H1 (cell line): ENCODE data around the gene EPS8. TPM values are rescaled to one million over a fixed set of nuclear protein-coding genes. Genes with fewer than 3 reads are reported as not detected.

Experiments
- CREB1 ChIP-seq: IDR thresholded peaks from 2 replicates; pipeline ENCODE4 v1.6.1; 2012; ENCODE audit warnings: inconsistent platforms
- EZH2 ChIP-seq: fragments of 200-600 bp; sonication (generic); IDR thresholded peaks from 2 replicates; pipeline ENCODE4 v1.7.1; 2012; ENCODE audit warnings: low read depth, mild to moderate bottlenecking, moderate library complexity, low read length, inconsistent platforms; ENCODE audit not compliant: severe bottlenecking
- PHF8 ChIP-seq: fragments of 200-600 bp; sonication (generic); conservative IDR thresholded peaks from 2 replicates; pipeline ENCODE4 v1.7.1; 2012; ENCODE audit warnings: low read depth, mild to moderate bottlenecking, inconsistent platforms, low read length, moderate library complexity
- SIRT6 ChIP-seq: IDR thresholded peaks from one replicate; pipeline ENCODE4 v1.7.1; 2012; ENCODE audit warnings: low read length, inconsistent platforms
- TAF7 ChIP-seq: optimal IDR thresholded peaks from 2 replicates; pipeline ENCODE3; 2011; ENCODE audit warnings: low read depth, mild to moderate bottlenecking, inconsistent platforms, low read length, moderate library complexity, borderline replicate concordance
- TEAD4 ChIP-seq: IDR thresholded peaks from 2 replicates; pipeline ENCODE4 v1.6.1; 2012; ENCODE audit warnings: low read depth, low read length, inconsistent platforms, mixed read lengths
- polyA plus RNA-seq, 7 experiments: library from polyadenylated mRNA; depleted of rRNA in 3 of 7; stranded (reverse) in 5 of 7; unstranded in 2 of 7; fragments of >200 nt in 5 of 7; fragments of 200-250 nt in 2 of 7; gene quantifications; 1 replicate in 5 of 7; 2 replicates in 1 of 7; 4 replicates in 1 of 7; pipeline versions ENCODE4 v1.2.1 to v1.2.3, GENCODE V29; 2011 to 2013; ENCODE audit warnings: missing spikeins in 2 of 7, mixed read lengths in 2 of 7
- total RNA-seq: library from RNA; stranded (reverse); fragmentation: NEBNext Ultra II Directional; extraction: Animal tissue kit (Norgen Biotek cat#: 25700); gene quantifications from 2 replicates; pipeline ENCODE4 v1.2.1, GENCODE V29; 2021
- TF ChIP-seq, protein P1 (sequence below): fragments of 300-600 bp; sonication (generic); IDR thresholded peaks from 2 replicates; pipeline ENCODE4 v1.7.1; 2012; ENCODE audit warnings: low read length, moderate library complexity, mild to moderate bottlenecking, inconsistent platforms; ENCODE audit not compliant: insufficient replicate concordance
- TF ChIP-seq, protein P2 (sequence below), 3 experiments: IDR thresholded peaks; 1 replicate in 2 of 3; 2 replicates in 1 of 3; pipeline versions ENCODE4 v1.5.1 to v1.6.1; 2011; ENCODE audit warnings: low read length in 3 of 3, mild to moderate bottlenecking in 3 of 3, inconsistent platforms in 2 of 3, low read depth in 1 of 3, moderate library complexity in 1 of 3; ENCODE audit not compliant: insufficient read depth in 1 of 3; ENCODE audit errors: control extremely low read depth in 1 of 3

EPS8 gene
- total and polyA plus RNA-seq, 2 of the 8 experiments (the other 6 are each of a cell fraction or from before 2014, with no cell fraction given): 3.0 to 4.6 TPM

DNA sequence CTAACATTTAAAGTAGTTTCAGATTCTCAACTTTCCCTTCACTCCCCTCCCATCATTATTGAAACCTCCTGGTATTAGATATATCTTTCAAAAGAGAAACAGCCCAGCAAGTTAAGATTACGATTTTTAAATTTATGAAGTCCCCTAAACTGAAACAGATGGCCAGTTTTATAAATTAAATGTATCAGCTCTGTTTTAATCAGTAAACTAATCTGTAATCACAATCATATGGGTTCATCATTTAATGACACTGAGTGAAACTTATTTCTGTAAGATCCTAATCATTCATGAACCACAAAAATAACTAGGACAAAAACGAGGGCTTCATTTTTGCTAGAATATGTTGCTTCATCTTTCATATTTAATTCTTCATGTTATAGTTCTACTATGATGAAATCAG, 137.8 kb downstream of the EPS8 start (continued):
- TF ChIP-seq, protein P1, sequence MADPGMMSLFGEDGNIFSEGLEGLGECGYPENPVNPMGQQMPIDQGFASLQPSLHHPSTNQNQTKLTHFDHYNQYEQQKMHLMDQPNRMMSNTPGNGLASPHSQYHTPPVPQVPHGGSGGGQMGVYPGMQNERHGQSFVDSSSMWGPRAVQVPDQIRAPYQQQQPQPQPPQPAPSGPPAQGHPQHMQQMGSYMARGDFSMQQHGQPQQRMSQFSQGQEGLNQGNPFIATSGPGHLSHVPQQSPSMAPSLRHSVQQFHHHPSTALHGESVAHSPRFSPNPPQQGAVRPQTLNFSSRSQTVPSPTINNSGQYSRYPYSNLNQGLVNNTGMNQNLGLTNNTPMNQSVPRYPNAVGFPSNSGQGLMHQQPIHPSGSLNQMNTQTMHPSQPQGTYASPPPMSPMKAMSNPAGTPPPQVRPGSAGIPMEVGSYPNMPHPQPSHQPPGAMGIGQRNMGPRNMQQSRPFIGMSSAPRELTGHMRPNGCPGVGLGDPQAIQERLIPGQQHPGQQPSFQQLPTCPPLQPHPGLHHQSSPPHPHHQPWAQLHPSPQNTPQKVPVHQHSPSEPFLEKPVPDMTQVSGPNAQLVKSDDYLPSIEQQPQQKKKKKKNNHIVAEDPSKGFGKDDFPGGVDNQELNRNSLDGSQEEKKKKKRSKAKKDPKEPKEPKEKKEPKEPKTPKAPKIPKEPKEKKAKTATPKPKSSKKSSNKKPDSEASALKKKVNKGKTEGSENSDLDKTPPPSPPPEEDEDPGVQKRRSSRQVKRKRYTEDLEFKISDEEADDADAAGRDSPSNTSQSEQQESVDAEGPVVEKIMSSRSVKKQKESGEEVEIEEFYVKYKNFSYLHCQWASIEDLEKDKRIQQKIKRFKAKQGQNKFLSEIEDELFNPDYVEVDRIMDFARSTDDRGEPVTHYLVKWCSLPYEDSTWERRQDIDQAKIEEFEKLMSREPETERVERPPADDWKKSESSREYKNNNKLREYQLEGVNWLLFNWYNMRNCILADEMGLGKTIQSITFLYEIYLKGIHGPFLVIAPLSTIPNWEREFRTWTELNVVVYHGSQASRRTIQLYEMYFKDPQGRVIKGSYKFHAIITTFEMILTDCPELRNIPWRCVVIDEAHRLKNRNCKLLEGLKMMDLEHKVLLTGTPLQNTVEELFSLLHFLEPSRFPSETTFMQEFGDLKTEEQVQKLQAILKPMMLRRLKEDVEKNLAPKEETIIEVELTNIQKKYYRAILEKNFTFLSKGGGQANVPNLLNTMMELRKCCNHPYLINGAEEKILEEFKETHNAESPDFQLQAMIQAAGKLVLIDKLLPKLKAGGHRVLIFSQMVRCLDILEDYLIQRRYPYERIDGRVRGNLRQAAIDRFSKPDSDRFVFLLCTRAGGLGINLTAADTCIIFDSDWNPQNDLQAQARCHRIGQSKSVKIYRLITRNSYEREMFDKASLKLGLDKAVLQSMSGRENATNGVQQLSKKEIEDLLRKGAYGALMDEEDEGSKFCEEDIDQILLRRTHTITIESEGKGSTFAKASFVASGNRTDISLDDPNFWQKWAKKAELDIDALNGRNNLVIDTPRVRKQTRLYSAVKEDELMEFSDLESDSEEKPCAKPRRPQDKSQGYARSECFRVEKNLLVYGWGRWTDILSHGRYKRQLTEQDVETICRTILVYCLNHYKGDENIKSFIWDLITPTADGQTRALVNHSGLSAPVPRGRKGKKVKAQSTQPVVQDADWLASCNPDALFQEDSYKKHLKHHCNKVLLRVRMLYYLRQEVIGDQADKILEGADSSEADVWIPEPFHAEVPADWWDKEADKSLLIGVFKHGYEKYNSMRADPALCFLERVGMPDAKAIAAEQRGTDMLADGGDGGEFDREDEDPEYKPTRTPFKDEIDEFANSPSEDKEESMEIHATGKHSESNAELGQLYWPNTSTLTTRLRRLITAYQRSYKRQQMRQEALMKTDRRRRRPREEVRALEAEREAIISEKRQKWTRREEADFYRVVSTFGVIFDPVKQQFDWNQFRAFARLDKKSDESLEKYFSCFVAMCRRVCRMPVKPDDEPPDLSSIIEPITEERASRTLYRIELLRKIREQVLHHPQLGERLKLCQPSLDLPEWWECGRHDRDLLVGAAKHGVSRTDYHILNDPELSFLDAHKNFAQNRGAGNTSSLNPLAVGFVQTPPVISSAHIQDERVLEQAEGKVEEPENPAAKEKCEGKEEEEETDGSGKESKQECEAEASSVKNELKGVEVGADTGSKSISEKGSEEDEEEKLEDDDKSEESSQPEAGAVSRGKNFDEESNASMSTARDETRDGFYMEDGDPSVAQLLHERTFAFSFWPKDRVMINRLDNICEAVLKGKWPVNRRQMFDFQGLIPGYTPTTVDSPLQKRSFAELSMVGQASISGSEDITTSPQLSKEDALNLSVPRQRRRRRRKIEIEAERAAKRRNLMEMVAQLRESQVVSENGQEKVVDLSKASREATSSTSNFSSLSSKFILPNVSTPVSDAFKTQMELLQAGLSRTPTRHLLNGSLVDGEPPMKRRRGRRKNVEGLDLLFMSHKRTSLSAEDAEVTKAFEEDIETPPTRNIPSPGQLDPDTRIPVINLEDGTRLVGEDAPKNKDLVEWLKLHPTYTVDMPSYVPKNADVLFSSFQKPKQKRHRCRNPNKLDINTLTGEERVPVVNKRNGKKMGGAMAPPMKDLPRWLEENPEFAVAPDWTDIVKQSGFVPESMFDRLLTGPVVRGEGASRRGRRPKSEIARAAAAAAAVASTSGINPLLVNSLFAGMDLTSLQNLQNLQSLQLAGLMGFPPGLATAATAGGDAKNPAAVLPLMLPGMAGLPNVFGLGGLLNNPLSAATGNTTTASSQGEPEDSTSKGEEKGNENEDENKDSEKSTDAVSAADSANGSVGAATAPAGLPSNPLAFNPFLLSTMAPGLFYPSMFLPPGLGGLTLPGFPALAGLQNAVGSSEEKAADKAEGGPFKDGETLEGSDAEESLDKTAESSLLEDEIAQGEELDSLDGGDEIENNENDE: no peak
- TF ChIP-seq TAF7 (no peak), SIRT6 (no peak), CREB1 (no peak), PHF8 (no peak), TEAD4 (no peak), EZH2 (no peak)
- TF ChIP-seq, protein P2, sequence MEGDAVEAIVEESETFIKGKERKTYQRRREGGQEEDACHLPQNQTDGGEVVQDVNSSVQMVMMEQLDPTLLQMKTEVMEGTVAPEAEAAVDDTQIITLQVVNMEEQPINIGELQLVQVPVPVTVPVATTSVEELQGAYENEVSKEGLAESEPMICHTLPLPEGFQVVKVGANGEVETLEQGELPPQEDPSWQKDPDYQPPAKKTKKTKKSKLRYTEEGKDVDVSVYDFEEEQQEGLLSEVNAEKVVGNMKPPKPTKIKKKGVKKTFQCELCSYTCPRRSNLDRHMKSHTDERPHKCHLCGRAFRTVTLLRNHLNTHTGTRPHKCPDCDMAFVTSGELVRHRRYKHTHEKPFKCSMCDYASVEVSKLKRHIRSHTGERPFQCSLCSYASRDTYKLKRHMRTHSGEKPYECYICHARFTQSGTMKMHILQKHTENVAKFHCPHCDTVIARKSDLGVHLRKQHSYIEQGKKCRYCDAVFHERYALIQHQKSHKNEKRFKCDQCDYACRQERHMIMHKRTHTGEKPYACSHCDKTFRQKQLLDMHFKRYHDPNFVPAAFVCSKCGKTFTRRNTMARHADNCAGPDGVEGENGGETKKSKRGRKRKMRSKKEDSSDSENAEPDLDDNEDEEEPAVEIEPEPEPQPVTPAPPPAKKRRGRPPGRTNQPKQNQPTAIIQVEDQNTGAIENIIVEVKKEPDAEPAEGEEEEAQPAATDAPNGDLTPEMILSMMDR (IDR thresholded peaks at IDR 0.05; ENCODE audit: control extremely low read depth in 1 of 3, insufficient read depth in 1 of 3, low read depth in 1 of 3, low read length in 3 of 3): no peak
